Stimulated activated memory B cell treated with anti-CD40 and anti-IgM and Interleukin-4, amounts not matched to agents 10 μg/mL and 1 μg/mL and 100 μg/mL, for 72 hours (primary cell): ENCODE data around the gene TBC1D9.

Source experiments
- ATAC-seq: fragments of 150-1000 bp; cut with Tn5 transposase; 2 replicates; pipeline ENCODE4 v1.10.0; 2021
- H3K27ac Mint-ChIP-seq: one replicate; pipeline ENCODE4 v1.8.0; 2022; ENCODE audit warnings: mild to moderate bottlenecking, mixed read lengths
- H3K27me3 Mint-ChIP-seq: one replicate; pipeline ENCODE4 v1.8.0; 2022; ENCODE audit warnings: mixed read lengths
- H3K36me3 Mint-ChIP-seq: one replicate; pipeline ENCODE4 v1.8.0; 2022; ENCODE audit warnings: mixed read lengths
- H3K4me1 Mint-ChIP-seq: one replicate; pipeline ENCODE4 v1.8.0; 2022; ENCODE audit warnings: mixed read lengths
- H3K4me3 Mint-ChIP-seq: one replicate; pipeline ENCODE4 v1.8.0; 2022; ENCODE audit warnings: mild to moderate bottlenecking, moderate library complexity, mixed read lengths
- H3K9me3 Mint-ChIP-seq: one replicate; pipeline ENCODE4 v1.8.0; 2022; ENCODE audit warnings: mixed read lengths

TBC1D9 gene

DNA sequence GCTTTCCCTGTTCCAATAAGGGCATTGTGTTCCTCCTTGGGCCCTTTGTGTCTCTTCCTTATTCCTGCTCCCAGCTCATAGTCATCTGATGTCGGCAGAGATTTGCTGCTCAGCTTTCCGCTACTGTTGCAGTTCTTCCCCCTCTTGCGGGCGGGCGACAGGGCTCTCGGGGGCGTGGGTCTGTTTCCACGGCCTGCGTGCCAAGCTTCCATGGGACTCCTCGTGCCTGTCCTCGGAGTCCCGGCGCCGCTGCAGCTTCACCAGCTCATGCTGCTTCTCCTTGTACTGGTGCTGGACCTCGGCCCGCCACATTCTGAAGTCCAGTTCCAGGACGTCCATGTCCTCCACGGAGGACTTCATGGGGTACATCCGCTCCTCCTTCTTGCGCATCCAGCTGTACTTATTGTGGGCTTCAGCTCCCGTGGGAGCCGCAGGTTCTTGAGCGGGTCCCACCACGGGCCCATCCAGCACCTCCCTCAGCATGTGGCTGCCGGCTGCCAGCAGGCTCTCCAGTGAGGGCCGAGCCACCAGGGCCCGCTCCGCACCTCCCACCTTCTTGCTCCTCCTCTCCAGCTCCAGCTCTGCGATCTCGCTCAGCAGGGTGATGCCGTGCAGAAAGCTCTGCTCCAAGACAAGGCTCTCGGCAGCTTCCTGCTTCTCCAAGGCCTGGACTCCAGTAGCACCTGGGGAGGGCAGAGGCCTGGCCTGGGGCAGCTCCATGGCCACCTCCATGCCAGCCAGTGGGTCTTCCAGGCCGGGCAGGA, 113.3 kb downstream of the TBC1D9 start:
- ATAC-seq = no peak
- Mint-ChIP-seq H3K36me3 (peaks cover 42% of the 10 kb centered on the region), H3K9me3 (no peaks in the 10 kb centered on the region), H3K4me3 (no peak overlapping the region), H3K27ac (peak overlapping the region; percentile 53), H3K27me3 (no peaks in the 10 kb centered on the region), H3K4me1 (peaks cover 17% of the 10 kb centered on the region)

- H3K27ac Mint-ChIP-seq = peak overlapping the region; percentile 53
- H3K4me3 Mint-ChIP-seq = no peak overlapping the region
- H3K36me3 Mint-ChIP-seq = peaks cover 52% of the 10 kb centered on the region
- H3K27me3 Mint-ChIP-seq = no peaks in the 10 kb centered on the region
- H3K4me1 Mint-ChIP-seq = peaks cover 17% of the 10 kb centered on the region
- no peak for ATAC-seq
- H3K9me3 Mint-ChIP-seq = no peaks in the 10 kb centered on the region
Measured at GRCh38 chr4:140641789-140642439, 114.3 kb downstream of the TBC1D9 start.

DNA sequence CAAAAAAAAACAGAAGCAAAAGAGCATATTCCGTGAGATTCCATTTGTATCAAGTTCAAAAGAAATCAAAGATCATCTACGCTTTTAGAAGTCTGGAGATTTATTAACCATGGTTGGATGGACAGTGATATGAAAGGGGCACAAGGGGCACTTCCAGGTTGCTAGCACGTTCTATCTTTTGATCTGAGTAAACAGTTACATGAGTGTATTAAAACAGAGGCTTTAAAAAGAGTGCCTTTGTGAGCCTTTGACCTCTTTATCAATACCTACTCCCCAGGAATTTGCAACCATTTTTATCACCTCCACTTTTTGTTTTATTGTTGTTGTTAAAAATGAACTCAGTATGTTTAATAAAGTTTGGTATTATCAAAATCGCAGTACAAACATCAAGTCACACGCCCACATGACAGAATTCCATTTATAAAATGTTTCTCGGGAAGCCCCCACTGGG, 115.1 kb downstream of the TBC1D9 start:
- Mint-ChIP-seq H3K4me3 (no peak overlapping the region), H3K36me3 (peaks cover 55% of the 10 kb centered on the region)

GRCh38 chr4:140640150-140640748, 115.9 kb downstream of the TBC1D9 start:
- no peak overlapping the region for H3K4me3 Mint-ChIP-seq
- no peaks in the 10 kb centered on the region for H3K9me3 Mint-ChIP-seq
- no peaks in the 10 kb centered on the region for H3K27me3 Mint-ChIP-seq
- H3K27ac Mint-ChIP-seq = peak overlapping the region; percentile 27
- peaks cover 17% of the 10 kb centered on the region for H3K4me1 Mint-ChIP-seq
- no peak for ATAC-seq
- H3K36me3 Mint-ChIP-seq = peaks cover 52% of the 10 kb centered on the region

More for the DNA sequence above, 115.1 kb downstream of the TBC1D9 start:
- Mint-ChIP-seq H3K27ac (peak overlapping the region; percentile 53), H3K27me3 (no peaks in the 10 kb centered on the region), H3K9me3 (no peaks in the 10 kb centered on the region), H3K4me1 (peaks cover 17% of the 10 kb centered on the region)
- no peak for ATAC-seq

DNA sequence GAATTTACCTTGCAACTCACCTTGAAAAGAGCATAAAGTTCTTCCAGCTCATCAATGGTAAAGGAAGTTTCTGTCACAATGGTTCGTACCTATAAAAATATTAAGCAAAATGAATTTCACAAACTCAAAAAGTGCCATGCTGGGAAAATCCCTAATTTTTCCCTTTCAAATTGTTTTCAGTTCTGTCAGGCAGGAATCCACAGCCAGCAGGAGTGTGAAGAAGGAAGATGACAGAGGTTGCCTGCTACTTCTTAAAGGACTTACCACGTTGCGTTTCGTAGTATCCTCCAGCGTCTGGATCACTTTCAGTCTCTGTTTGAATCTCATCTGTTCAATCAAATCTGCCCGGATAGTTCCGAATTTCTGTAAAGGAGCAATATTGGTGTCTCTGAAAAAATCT, 117.1 kb downstream of the TBC1D9 start:
- no peak overlapping the region for H3K4me3 Mint-ChIP-seq
- H3K4me1 Mint-ChIP-seq = peaks cover 17% of the 10 kb centered on the region
- no peaks in the 10 kb centered on the region for H3K9me3 Mint-ChIP-seq
- peaks cover 51% of the 10 kb centered on the region for H3K36me3 Mint-ChIP-seq
- no peak overlapping the region for H3K27ac Mint-ChIP-seq
- no peak for ATAC-seq
- no peaks in the 10 kb centered on the region for H3K27me3 Mint-ChIP-seq

- H3K4me1 Mint-ChIP-seq = peaks cover 16% of the 10 kb centered on the region
- no peak overlapping the region for H3K4me3 Mint-ChIP-seq
- ATAC-seq = no peak
- H3K36me3 Mint-ChIP-seq = peaks cover 48% of the 10 kb centered on the region
- H3K27ac Mint-ChIP-seq = peak overlapping the region; percentile 36
- no peaks in the 10 kb centered on the region for H3K9me3 Mint-ChIP-seq
- H3K27me3 Mint-ChIP-seq = no peaks in the 10 kb centered on the region
Measured at GRCh38 chr4:140637836-140638235, 118.3 kb downstream of the TBC1D9 start.

- Mint-ChIP-seq H3K9me3 (no peaks in the 10 kb centered on the region), H3K4me1 (no peaks in the 10 kb centered on the region), H3K27me3 (no peaks in the 10 kb centered on the region), H3K36me3 (peaks cover 50% of the 10 kb centered on the region), H3K4me3 (no peak overlapping the region), H3K27ac (no peak overlapping the region)
- no peak for ATAC-seq
Measured at GRCh38 chr4:140635606-140636005, 120.6 kb downstream of the TBC1D9 start.

- no peaks in the 10 kb centered on the region for H3K9me3 Mint-ChIP-seq
- H3K36me3 Mint-ChIP-seq = peaks cover 53% of the 10 kb centered on the region
- no peak overlapping the region for H3K4me3 Mint-ChIP-seq
- H3K4me1 Mint-ChIP-seq = no peaks in the 10 kb centered on the region
- peak overlapping the region; percentile 41 for H3K27ac Mint-ChIP-seq
- ATAC-seq = no peak
- H3K27me3 Mint-ChIP-seq = no peaks in the 10 kb centered on the region
Measured at GRCh38 chr4:140633951-140634350, 122.2 kb downstream of the TBC1D9 start.

DNA sequence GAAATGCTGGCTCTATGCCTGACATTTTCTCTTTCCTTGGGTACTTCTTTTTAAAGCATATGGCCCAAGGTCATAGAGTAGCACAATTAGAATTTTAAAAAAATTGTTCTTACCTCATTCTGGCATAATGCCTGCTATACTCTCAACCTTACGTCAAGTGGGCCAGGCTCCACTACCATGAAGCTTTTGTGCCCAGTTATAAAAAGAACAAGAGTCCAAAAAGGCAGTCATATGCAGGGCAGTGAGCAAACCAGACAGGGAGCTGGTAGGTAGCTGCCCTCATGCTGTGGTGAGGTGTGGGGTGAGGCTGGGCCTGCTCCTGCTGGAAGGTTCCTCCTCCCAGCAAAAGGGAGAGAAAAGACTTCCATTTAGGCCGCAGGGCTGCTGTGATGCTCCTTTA, 123.1 kb downstream of the TBC1D9 start:
- Mint-ChIP-seq H3K4me1 (no peaks in the 10 kb centered on the region), H3K36me3 (peaks cover 60% of the 10 kb centered on the region)

DNA sequence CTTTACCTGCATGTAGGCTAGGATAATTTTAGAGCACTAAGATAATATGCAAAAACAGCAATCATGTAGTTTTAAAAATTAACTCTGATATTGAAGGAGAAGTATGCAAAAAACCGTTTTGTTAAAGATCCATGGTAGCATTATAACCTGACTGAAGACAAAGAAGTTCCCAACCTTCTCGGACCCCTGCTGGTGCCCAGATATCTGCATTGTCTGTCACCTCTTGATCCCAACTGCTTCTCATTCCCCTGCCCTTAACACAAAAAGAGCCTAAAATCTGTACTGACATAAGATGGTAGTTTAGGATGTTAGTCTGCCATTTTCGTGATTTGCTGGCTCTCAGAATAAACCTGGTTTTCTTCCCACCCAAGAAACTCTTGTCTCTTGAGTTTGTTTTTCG, 125.9 kb downstream of the TBC1D9 start:
- ATAC-seq = no peak
- Mint-ChIP-seq H3K9me3 (no peaks in the 10 kb centered on the region), H3K4me3 (no peak overlapping the region), H3K36me3 (peaks cover 47% of the 10 kb centered on the region), H3K27ac (no peak overlapping the region), H3K27me3 (no peaks in the 10 kb centered on the region), H3K4me1 (no peaks in the 10 kb centered on the region)

More for the DNA sequence above, 123.1 kb downstream of the TBC1D9 start:
- H3K9me3 Mint-ChIP-seq = no peaks in the 10 kb centered on the region
- H3K27me3 Mint-ChIP-seq = no peaks in the 10 kb centered on the region
- H3K4me3 Mint-ChIP-seq = no peak overlapping the region
- H3K27ac Mint-ChIP-seq = peak overlapping the region; percentile 37
- no peak for ATAC-seq

DNA sequence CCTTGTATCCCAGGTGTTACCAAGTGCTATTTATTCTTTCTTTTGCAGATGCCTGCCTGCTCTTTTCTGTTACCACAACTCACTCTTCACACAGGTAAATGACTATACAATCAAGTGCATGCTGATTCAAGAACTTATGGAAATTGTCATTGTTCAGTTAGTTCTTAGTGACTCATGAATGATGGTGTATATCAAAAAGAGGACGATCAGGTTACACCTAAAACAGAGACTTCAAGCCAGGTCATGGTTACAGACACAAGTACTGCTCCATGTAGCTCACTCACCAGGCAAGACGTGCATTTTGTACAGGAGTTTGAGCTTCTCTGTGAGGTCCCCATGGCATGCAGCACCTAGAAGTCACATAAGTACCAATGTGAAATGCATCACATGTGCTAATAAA, 128.2 kb downstream of the TBC1D9 start:
- Mint-ChIP-seq H3K27me3 (no peaks in the 10 kb centered on the region), H3K4me1 (no peaks in the 10 kb centered on the region), H3K9me3 (no peaks in the 10 kb centered on the region), H3K27ac (peak overlapping the region; percentile 20), H3K4me3 (no peak overlapping the region), H3K36me3 (peaks cover 45% of the 10 kb centered on the region)
- ATAC-seq = no peak

DNA sequence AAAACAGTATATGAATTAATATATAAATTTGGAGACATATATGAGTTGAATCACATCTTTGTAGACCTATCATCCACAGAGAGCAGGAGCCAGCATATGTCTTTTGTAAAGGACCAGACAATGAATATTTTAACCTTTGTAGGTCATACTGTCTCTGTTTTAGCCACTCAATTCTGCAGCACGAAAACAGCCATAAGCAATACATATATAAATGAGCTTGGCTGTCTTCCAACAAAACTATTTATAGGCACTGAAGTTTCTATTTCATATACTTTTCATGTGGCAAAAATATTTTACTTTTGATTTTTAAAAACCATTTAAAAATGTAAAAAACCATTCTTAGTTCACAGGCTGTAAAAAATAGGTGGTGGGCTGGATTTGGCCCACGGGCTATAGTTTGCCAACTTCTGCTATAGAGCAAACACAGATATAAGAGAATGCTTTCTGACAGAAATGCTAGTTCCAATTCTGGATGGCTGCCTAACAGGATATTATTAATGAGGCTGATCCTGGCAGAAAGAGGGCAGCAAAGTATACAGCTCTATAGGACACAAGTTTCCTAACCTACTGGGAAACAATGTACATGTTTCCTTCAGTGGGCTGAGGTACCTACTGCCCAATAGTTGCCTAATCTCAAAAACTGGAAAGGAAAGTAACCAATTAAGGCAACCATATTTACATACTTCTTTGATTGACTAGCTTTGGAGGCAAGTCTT, 129.4 kb downstream of the TBC1D9 start:
- Mint-ChIP-seq H3K4me1 (no peaks in the 10 kb centered on the region), H3K27me3 (no peaks in the 10 kb centered on the region), H3K27ac (peak overlapping the region; percentile 20), H3K9me3 (no peaks in the 10 kb centered on the region), H3K4me3 (no peak overlapping the region), H3K36me3 (peaks cover 38% of the 10 kb centered on the region)
- ATAC-seq = no peak

GRCh38 chr4:140622333-140622958, 133.7 kb downstream of the TBC1D9 start:
- H3K9me3 Mint-ChIP-seq = no peaks in the 10 kb centered on the region
- no peaks in the 10 kb centered on the region for H3K4me1 Mint-ChIP-seq
- H3K4me3 Mint-ChIP-seq = no peak overlapping the region
- H3K27ac Mint-ChIP-seq = no peak overlapping the region
- H3K27me3 Mint-ChIP-seq = no peaks in the 10 kb centered on the region
- peaks cover 14% of the 10 kb centered on the region for H3K36me3 Mint-ChIP-seq
- ATAC-seq = no peak

DNA sequence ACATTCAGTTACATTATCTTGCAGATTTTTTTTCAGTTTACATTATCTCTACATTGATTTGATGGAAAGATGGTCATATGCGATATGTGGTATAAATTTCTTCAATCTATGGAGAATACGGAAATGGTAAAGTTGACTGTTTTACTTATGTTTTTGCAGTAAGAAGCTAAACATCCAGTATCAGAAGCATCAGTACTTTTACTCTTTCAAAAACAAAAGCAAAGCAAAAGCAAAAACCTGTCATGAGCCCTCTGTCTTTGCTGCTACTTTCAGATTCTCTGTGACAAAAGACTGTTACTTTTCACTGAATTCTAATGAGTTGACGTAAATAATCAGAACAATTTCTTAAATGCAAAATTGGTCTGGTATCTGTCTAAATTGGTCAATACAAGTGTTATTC, 135.0 kb downstream of the TBC1D9 start:
- no peak for ATAC-seq
- Mint-ChIP-seq H3K27me3 (no peaks in the 10 kb centered on the region), H3K27ac (no peak overlapping the region), H3K4me1 (no peaks in the 10 kb centered on the region), H3K36me3 (peaks cover 14% of the 10 kb centered on the region), H3K9me3 (no peaks in the 10 kb centered on the region), H3K4me3 (no peak overlapping the region)
